Measurements from ENCODE around the gene IQCH.

Gene IQCH

DNA sequence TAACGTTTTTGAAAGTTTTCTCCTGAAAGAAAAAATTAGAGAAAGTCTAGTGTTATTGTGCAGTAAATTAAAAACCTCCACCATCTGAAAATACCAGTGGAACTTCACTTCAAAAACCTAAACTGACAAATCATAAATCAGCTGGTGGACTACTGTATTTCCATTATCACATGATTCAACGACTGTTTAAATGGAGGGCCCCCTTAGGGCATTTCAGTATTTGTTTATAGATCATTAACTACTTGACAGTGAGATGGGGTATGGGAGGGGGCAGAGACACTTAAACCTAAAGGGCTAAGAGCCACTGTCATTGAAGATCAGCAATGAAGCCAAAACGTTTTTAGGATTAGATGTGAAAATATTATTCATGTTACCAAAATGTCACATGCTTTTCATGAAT lies 257.6 kb downstream of the IQCH start:
- TF ChIP-seq CTCF (IDR thresholded peaks at IDR 0.05; ENCODE audit: insufficient read depth, low read depth, low read length, missing control alignments): no peak
- no peak overlapping the region for H3K4me3 ChIP-seq (ENCODE audit: low read length)
- no peak for DNase-seq (ENCODE audit: low read depth)

- no peak overlapping the region for H3K4me3 ChIP-seq (ENCODE audit: low read length)
- no peak for TF ChIP-seq CTCF (IDR thresholded peaks at IDR 0.05; ENCODE audit: insufficient read depth, low read depth, low read length, missing control alignments)
- DNase-seq (ENCODE audit: low read depth): no peak
Measured at GRCh38 chr15:67512933-67513714, 258.5 kb downstream of the IQCH start.

GRCh38 chr15:67515090-67515489 lies 260.5 kb downstream of the IQCH start:
- TF ChIP-seq CTCF (IDR thresholded peaks at IDR 0.05; ENCODE audit: insufficient read depth, low read depth, low read length, missing control alignments): no peak
- H3K4me3 ChIP-seq (ENCODE audit: low read length): no peak overlapping the region
- DNase-seq (ENCODE audit: low read depth): no peak

GRCh38 chr15:67515557-67515956 lies 261.0 kb downstream of the IQCH start:
- no peak overlapping the region for H3K4me3 ChIP-seq (ENCODE audit: low read length)
- no peak for TF ChIP-seq CTCF (IDR thresholded peaks at IDR 0.05; ENCODE audit: insufficient read depth, low read depth, low read length, missing control alignments)
- no peak for DNase-seq (ENCODE audit: low read depth)

GRCh38 chr15:67520321-67521028 lies 265.9 kb downstream of the IQCH start:
- peak overlapping the region; percentile 86 for H3K4me3 ChIP-seq (ENCODE audit: low read length)
- peak; percentile 40 for DNase-seq (ENCODE audit: low read depth)
- no peak for TF ChIP-seq CTCF (IDR thresholded peaks at IDR 0.05; ENCODE audit: insufficient read depth, low read depth, low read length, missing control alignments)

GRCh38 chr15:67521029-67521782 lies 266.6 kb downstream of the IQCH start, which contains the start of gene C15orf61:
C15orf61 (plus strand) TSS chr15:67521131; CDS start chr15:67521249, 118 bp downstream.
- peak; percentile 89 for DNase-seq (ENCODE audit: low read depth)
- H3K4me3 ChIP-seq (ENCODE audit: low read length): peak within 1 kb of the TSS; percentile 86
- no peak for TF ChIP-seq CTCF (IDR thresholded peaks at IDR 0.05; ENCODE audit: insufficient read depth, low read depth, low read length, missing control alignments)
